Ecto neural progenitor cell (in vitro differentiated cells): ENCODE data around the gene GRIK3.

Experiments
- DNase-seq: peaks from one replicate; pipeline ENCODE4 v3.0.0-alpha.2; 2018; ENCODE audit warnings: low spot score

The GRIK3 gene

GRCh38 chr1:36763771-36764170, 270.5 kb downstream of the GRIK3 start:
- no peak for DNase-seq

GRCh38 chr1:36762174-36762573, 272.1 kb downstream of the GRIK3 start:
- DNase-seq: no peak

DNA sequence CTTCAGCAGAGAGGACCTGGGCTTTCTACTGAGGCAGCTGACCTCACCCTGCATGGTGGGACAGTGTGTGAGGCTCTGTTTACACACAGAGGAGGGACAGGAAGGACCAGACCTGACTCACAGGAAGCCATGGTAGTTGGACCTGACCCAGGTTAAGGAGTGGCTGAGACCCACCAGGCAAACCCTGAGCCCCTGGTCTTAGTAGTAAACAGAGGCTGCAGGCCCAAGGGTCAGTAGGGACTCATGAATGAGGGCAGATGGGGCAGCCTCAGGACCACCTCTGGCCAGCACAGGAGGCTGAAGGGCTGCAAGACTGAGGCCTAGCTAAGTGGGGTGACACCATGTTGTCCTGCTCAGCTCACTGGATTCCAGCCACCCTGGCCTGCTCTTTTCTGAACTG, 273.2 kb downstream of the GRIK3 start:
- DNase-seq: no peak

- no peak for DNase-seq
Observed at GRCh38 chr1:36760081-36760480, 274.2 kb downstream of the GRIK3 start.

- DNase-seq: no peak
Observed at GRCh38 chr1:36759355-36759754, 275.0 kb downstream of the GRIK3 start.

DNA sequence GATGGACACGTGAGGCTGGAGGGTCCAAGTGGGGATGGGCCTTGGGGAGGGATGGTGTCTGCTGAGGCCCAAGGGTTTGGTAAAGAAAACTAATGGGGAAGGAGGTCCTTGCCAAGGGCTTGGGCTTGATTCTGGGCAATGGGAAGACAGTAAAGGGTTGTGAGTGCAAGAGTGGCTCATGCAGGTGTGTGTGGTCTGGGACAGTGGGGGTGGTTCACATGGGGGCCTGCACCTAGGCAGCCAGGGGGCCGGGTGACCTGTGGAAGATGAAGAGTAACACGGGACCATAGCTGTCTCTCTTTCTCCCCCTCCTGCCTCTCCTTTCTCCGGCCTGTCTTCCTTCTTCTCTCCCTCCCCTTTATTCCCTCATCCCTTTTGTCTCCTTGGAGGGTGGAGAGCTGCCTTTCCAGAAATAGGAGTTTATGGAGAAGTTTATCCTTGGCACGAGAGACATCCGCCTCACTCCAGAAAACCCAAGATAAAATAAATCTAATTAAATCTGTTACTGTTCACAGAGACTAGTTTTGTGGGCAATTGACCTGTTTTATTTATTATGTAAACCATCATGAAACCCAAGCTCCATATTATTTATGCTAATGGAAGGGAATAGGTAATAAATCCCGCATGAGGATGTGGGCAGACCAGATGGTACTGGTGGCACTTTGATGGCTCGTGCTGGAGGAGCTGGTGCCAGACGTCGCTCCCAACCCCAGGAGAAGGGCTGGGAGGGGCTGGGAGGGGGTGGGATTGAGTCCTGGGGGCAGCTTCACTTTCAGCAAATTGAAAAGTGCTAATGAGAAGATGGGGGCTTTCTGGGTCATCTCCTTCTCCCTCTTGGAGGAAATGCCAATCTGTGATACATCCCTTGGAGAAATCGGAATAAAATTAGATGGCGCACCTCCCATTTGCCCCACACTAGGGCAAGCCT, 278.7 kb downstream of the GRIK3 start:
- DNase-seq: no peak

DNA sequence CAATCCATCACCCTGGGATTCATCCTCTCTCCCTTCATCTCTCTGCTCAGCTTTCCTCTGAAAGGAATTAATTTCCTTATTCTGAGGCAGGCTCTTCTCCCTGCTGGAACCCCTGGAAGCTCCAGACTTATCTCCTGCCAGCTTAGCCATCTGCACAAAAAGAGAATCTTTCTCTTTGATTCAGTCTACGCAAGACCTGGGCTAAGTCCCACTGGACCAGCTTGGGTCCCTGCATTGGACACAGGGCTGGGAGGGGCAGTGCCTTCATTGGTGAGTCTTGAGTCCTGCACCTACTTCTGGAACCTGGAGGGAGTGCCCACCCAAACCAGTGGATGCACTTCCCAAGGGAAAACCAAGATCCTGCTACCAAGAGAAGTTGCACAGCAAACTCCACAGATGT, 279.9 kb downstream of the GRIK3 start:
- no peak for DNase-seq

DNA sequence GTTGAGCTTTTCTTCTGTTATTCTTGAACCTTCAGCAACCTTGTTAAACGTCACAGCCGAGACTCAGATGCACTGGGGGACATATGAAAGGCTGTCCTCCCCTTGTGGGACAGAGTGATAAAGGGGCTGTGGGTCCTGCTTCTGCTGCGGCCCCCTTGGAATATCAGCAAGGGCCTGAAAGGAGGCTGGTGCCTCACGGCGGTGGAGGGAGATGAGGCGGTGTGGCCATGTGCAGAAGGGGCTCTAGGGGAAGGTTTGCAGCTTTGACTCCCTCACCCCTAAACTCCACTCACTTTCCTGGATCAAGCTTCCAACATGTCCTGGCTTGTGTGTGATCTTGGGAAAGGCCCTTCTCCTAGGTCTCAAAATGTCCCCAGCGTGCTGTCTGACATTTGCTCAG, 280.9 kb downstream of the GRIK3 start:
- DNase-seq: no peak

- no peak for DNase-seq
Observed at GRCh38 chr1:36752891-36753361, 281.4 kb downstream of the GRIK3 start.

GRCh38 chr1:36752431-36752830, 281.9 kb downstream of the GRIK3 start:
- DNase-seq: no peak

GRCh38 chr1:36751525-36751924, 282.8 kb downstream of the GRIK3 start:
- no peak for DNase-seq

- no peak for DNase-seq
Observed at GRCh38 chr1:36748466-36748865, 285.8 kb downstream of the GRIK3 start.
